ENCODE data around the gene GGT1.

DNA sequence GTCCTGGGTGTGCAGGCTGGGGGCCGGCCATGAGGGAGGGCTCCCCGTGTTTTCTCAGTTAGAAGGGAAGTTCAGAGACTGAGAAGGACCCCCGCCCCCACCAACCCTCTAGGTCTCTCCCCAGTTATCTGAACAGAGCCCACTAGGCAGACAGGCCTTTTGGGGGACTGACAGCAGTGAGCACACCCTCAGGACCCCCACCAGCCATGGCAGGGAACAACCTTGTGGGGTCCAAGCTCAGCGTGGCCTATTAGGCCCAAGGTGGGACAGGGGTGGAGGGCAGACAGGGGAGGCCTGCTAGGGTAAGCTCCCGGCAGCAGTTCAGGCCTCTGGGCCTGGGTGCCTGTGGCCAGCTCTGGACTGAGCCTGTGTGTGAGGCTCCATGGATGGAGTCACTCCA is 15.7 kb upstream of the GGT1 start:
- TF ChIP-seq, protein P1, sequence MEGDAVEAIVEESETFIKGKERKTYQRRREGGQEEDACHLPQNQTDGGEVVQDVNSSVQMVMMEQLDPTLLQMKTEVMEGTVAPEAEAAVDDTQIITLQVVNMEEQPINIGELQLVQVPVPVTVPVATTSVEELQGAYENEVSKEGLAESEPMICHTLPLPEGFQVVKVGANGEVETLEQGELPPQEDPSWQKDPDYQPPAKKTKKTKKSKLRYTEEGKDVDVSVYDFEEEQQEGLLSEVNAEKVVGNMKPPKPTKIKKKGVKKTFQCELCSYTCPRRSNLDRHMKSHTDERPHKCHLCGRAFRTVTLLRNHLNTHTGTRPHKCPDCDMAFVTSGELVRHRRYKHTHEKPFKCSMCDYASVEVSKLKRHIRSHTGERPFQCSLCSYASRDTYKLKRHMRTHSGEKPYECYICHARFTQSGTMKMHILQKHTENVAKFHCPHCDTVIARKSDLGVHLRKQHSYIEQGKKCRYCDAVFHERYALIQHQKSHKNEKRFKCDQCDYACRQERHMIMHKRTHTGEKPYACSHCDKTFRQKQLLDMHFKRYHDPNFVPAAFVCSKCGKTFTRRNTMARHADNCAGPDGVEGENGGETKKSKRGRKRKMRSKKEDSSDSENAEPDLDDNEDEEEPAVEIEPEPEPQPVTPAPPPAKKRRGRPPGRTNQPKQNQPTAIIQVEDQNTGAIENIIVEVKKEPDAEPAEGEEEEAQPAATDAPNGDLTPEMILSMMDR (IDR thresholded peaks at IDR 0.05): no peak
- no peak for TF ChIP-seq POLR2A (IDR thresholded peaks at IDR 0.05)
